Subcutaneous abdominal adipose tissue (tissue), 5 donors: ENCODE data around the gene ACOX1.

Experiments used
- H3K27ac ChIP-seq: one replicate; pipeline ENCODE4 v1.7.0; 2013; ENCODE audit warnings: low read depth, mild to moderate bottlenecking, inconsistent platforms, low read length, moderate library complexity
- H3K27me3 ChIP-seq, 5 donors: one replicate each; pipeline ENCODE4 v1.7.0; 2013; ENCODE audit warnings: low read length in 5 of 5, inconsistent platforms in 1 of 5; ENCODE audit not compliant: control insufficient read depth in 5 of 5, insufficient read depth in 4 of 5
- H3K36me3 ChIP-seq, 5 donors: one replicate each; pipeline ENCODE4 v1.7.0; 2013; ENCODE audit warnings: low read length in 5 of 5; ENCODE audit not compliant: control insufficient read depth in 5 of 5, insufficient read depth in 5 of 5
- H3K4me1 ChIP-seq, 5 donors: one replicate each; pipeline ENCODE4 v1.7.0; 2013; ENCODE audit warnings: low read length in 5 of 5, mild to moderate bottlenecking in 3 of 5, moderate library complexity in 1 of 5; ENCODE audit not compliant: control insufficient read depth in 5 of 5, insufficient read depth in 5 of 5
- H3K4me3 ChIP-seq, 5 donors: one replicate each; pipeline ENCODE4 v1.7.0; 2013; ENCODE audit warnings: low read length in 5 of 5, low read depth in 1 of 5
- H3K9ac ChIP-seq, 5 donors: one replicate each; pipeline ENCODE4 v1.7.0; 2013; ENCODE audit warnings: low read length in 5 of 5, mild to moderate bottlenecking in 4 of 5, moderate library complexity in 3 of 5
- H3K9me3 ChIP-seq, 5 donors: one replicate each; pipeline ENCODE4 v1.7.0; 2013; ENCODE audit warnings: low read length in 5 of 5; ENCODE audit not compliant: control insufficient read depth in 5 of 5
- donor health status: healthy.
- donor health status: healthy.
- donor health status: healthy.
- donor health status: healthy.
- donor health status: healthy.

The ACOX1 gene

GRCh38 chr17:75894049-75894733 is 84.8 kb downstream of the ACOX1 start:
- peaks cover 0 to 51% (median 40%) of the 10 kb centered on the region in 5 donors for H3K36me3 ChIP-seq
- peaks cover 2 to 44% (median 30%) of the 10 kb centered on the region in 5 donors for H3K4me1 ChIP-seq
- H3K9me3 ChIP-seq = no peaks in the 10 kb centered on the region
- H3K9ac ChIP-seq = peak overlapping the region in 3 of 5 donors; percentile 16 to 53 (median 33)
- no peak overlapping the region for H3K4me3 ChIP-seq
- no peak overlapping the region for H3K27ac ChIP-seq
- no peaks in the 10 kb centered on the region for H3K27me3 ChIP-seq

DNA sequence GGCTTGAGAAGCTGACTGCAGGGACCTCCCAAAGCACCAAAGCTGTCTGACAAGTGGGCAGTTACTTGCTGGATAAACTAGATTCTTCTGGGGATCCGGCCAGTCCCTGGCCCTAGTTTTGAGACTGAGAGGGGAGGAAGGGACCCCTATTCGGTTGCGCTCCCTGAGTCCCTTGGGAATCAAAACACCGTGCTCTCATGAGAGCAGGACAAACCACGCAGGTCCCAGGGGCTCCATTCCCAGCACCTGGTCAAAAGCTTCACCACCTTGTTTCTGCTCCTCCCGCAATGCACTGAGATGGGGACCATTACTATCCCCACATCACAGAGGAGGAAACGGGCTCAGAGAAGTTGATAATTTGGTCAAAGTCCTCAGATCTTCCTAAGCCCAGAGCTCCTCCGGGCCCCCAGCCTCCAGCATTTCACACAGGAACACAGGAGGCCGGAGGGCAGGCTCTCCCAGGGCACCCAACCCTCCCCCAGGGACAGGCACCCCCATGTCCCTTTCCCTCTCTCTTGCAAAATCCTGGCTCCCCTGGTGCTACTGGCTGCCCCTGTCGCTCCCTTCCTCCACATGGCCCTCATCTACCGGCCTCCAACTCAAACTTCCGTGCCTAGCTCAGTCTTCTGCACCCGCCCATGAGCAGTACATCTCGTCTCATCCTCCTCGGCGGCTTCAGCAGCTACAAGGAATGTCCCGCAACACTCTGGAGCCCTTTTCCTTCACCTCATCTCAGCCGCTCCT is 85.5 kb downstream of the ACOX1 start:
- H3K27me3 ChIP-seq = no peaks in the 10 kb centered on the region
- H3K4me3 ChIP-seq = no peak overlapping the region
- H3K9ac ChIP-seq = peak overlapping the region in 2 of 5 donors; percentile 7 to 33
- no peaks in the 10 kb centered on the region for H3K9me3 ChIP-seq
- peaks cover 2 to 43% (median 30%) of the 10 kb centered on the region in 5 donors for H3K4me1 ChIP-seq
- H3K27ac ChIP-seq = no peak overlapping the region
- peaks cover 0 to 45% (median 34%) of the 10 kb centered on the region in 5 donors for H3K36me3 ChIP-seq

GRCh38 chr17:75892556-75893224 is 86.3 kb downstream of the ACOX1 start:
- H3K36me3 ChIP-seq = peaks cover 0 to 38% (median 28%) of the 10 kb centered on the region in 5 donors
- no peaks in the 10 kb centered on the region for H3K27me3 ChIP-seq
- no peak overlapping the region for H3K4me3 ChIP-seq
- H3K27ac ChIP-seq = no peak overlapping the region
- no peaks in the 10 kb centered on the region for H3K9me3 ChIP-seq
- no peak overlapping the region for H3K9ac ChIP-seq
- H3K4me1 ChIP-seq = peaks cover 2 to 43% (median 30%) of the 10 kb centered on the region in 5 donors

- Histone ChIP-seq H3K4me1 (peaks cover 2 to 36% (median 23%) of the 10 kb centered on the region in 5 donors), H3K36me3 (peaks cover 0 to 38% (median 28%) of the 10 kb centered on the region in 5 donors), H3K9me3 (no peaks in the 10 kb centered on the region), H3K4me3 (no peak overlapping the region), H3K27ac (no peak overlapping the region), H3K27me3 (no peaks in the 10 kb centered on the region), H3K9ac (no peak overlapping the region)
These were observed 87.1 kb downstream of the ACOX1 start for GRCh38 chr17:75891605-75892555.
